ENCODE measurements around the gene SELENOP. TPM values are rescaled to one million over a fixed set of nuclear protein-coding genes. Genes with fewer than 3 reads are reported as not detected.

SELENOP gene
- total RNA-seq, 1 experiment from 2014 or later = 11.4 TPM

GRCh38 chr5:42753099-42753498 lies 58.6 kb downstream of the SELENOP start:
- H3K9ac ChIP-seq (ENCODE audit: low read length) = no peak overlapping the region
- no TSS peak for BruUV-seq (replicated peaks)

GRCh38 chr5:42751044-42751443 lies 60.6 kb downstream of the SELENOP start:
- H3K4me2 ChIP-seq (ENCODE audit: low read length) = no peak overlapping the region
- DNase-seq (ENCODE audit: low read depth, low spot score) (no peak), ATAC-seq (no peak)
- no TSS peak for BruUV-seq (replicated peaks)
- H3K9me3 ChIP-seq (ENCODE audit: control insufficient read depth in 1 of 2, insufficient read depth in 1 of 2, low read depth in 1 of 2, low read length in 2 of 2) = no peaks in the 10 kb centered on the region
- H2AFZ ChIP-seq (ENCODE audit: low read depth, low read length, poor library complexity, severe bottlenecking) = no peak overlapping the region
- H3K27ac ChIP-seq (ENCODE audit: low read depth, low read length) = no peak overlapping the region
- ChIA-PET CTCF (interaction anchor here (2.3 kb wide), 1 partner anchor 16 kb away, joined by 8 read pairs; no protein-coding TSS in a partner anchor), RAD21 (ENCODE audit: low non-redundant PET in 1 of 2, low total read pairs in 2 of 2, uncharacterized antibody in 2 of 2, unreplicated experiment in 2 of 2) (no interaction called here), POLR2A (no interaction called here)
- no peaks in the 10 kb centered on the region for H3K4me1 ChIP-seq (ENCODE audit: control insufficient read depth in 1 of 2, insufficient read depth in 2 of 2, low read length in 2 of 2)
- no peaks in the 10 kb centered on the region for H4K20me1 ChIP-seq (ENCODE audit: insufficient read depth)
- intact Hi-C loops (cut with micrococcal nuclease) = no loop called here
- no peak overlapping the region for H3K9ac ChIP-seq (ENCODE audit: low read length)
- no peaks in the 10 kb centered on the region for H3K79me2 ChIP-seq (ENCODE audit: insufficient read depth, low read length)
- H3K4me3 ChIP-seq (replicated peaks in 1 of 2; ENCODE audit: low read depth in 1 of 2, low read length in 2 of 2) = no peak overlapping the region
- no peaks in the 10 kb centered on the region for H3K9me2 ChIP-seq (ENCODE audit: insufficient read depth)
- H3K36me3 ChIP-seq (ENCODE audit: control insufficient read depth in 1 of 2, insufficient read depth in 2 of 2, low read length in 2 of 2) = no peaks in the 10 kb centered on the region
- H3K27me3 ChIP-seq (ENCODE audit: insufficient read depth, low read length) = no peaks in the 10 kb centered on the region
- TF ChIP-seq CBX3 (IDR thresholded peaks at IDR 0.05; ENCODE audit: low read depth) = no peak
- no peak for TF ChIP-seq SP1 (IDR thresholded peaks at IDR 0.05; ENCODE audit: low read depth)
- TF ChIP-seq EZH2phosphoT487 (IDR thresholded peaks at IDR 0.05; ENCODE audit: borderline replicate concordance) = no peak
- no peak for TF ChIP-seq YY1 (IDR thresholded peaks at IDR 0.05; ENCODE audit: extremely low read depth, insufficient replicate concordance, low read depth, low read length)
- no peak for TF ChIP-seq TCF7L2 (IDR thresholded peaks at IDR 0.05; ENCODE audit: borderline replicate concordance, extremely low read depth, insufficient read depth, insufficient read length)
- TF ChIP-seq RAD21 (IDR thresholded peaks at IDR 0.05; ENCODE audit: low read depth) = no peak
- TF ChIP-seq ZNF274 (IDR thresholded peaks at IDR 0.05; ENCODE audit: low read depth, low read length) = no peak
- no peak for TF ChIP-seq CTCF (IDR thresholded peaks at IDR 0.05 in 2 of 3, conservative IDR thresholded peaks at IDR 0.05 in 1 of 3; ENCODE audit: borderline replicate concordance in 1 of 3, insufficient read depth in 1 of 3, low read depth in 2 of 3, low read length in 2 of 3)
- TF ChIP-seq FOSL1 (IDR thresholded peaks at IDR 0.05; ENCODE audit: low read depth) = no peak

More at GRCh38 chr5:42753099-42753498, 58.6 kb downstream of the SELENOP start:
- H3K79me2 ChIP-seq (ENCODE audit: insufficient read depth, low read length) = no peaks in the 10 kb centered on the region
- no peaks in the 10 kb centered on the region for H3K4me1 ChIP-seq (ENCODE audit: control insufficient read depth in 1 of 2, insufficient read depth in 2 of 2, low read length in 2 of 2)
- ATAC-seq (no peak), DNase-seq (ENCODE audit: low read depth, low spot score) (no peak)
- CTCF ChIA-PET = no interaction called here
- TF ChIP-seq ELF1 (IDR thresholded peaks at IDR 0.05; ENCODE audit: borderline replicate concordance, low read depth) = no peak
- TF ChIP-seq ZBTB33 (IDR thresholded peaks at IDR 0.05; ENCODE audit: extremely low read depth, insufficient replicate concordance, low read length) = no peak
- TF ChIP-seq CBX3 (IDR thresholded peaks at IDR 0.05; ENCODE audit: low read depth) = no peak
- no peaks in the 10 kb centered on the region for H3K9me2 ChIP-seq (ENCODE audit: insufficient read depth)
- no peaks in the 10 kb centered on the region for H3K9me3 ChIP-seq (ENCODE audit: control insufficient read depth in 1 of 2, insufficient read depth in 1 of 2, low read depth in 1 of 2, low read length in 2 of 2)
- POLR2A ChIA-PET = no interaction called here
- no peak overlapping the region for H3K27ac ChIP-seq (ENCODE audit: low read depth, low read length)
- H2AFZ ChIP-seq (ENCODE audit: low read depth, low read length, poor library complexity, severe bottlenecking) = no peak overlapping the region
- H3K27me3 ChIP-seq (ENCODE audit: insufficient read depth, low read length) = no peaks in the 10 kb centered on the region
- no peak overlapping the region for H3K4me3 ChIP-seq (replicated peaks in 1 of 2; ENCODE audit: low read depth in 1 of 2, low read length in 2 of 2)
- H4K20me1 ChIP-seq (ENCODE audit: insufficient read depth) = no peaks in the 10 kb centered on the region
- RAD21 ChIA-PET (ENCODE audit: low non-redundant PET in 1 of 2, low total read pairs in 2 of 2, uncharacterized antibody in 2 of 2, unreplicated experiment in 2 of 2) = no interaction called here
- H3K36me3 ChIP-seq (ENCODE audit: control insufficient read depth in 1 of 2, insufficient read depth in 2 of 2, low read length in 2 of 2) = no peaks in the 10 kb centered on the region
- no peak overlapping the region for H3K4me2 ChIP-seq (ENCODE audit: low read length)
- intact Hi-C loops (cut with micrococcal nuclease) = no loop called here

Measured in HCT116 (cell line).